Airway epithelial cell (primary cell): ENCODE results near the gene OR51V1. TPM values are rescaled to one million over a fixed set of nuclear protein-coding genes. Genes with fewer than 3 reads are reported as not detected.

Source experiments
- total RNA-seq: library from RNA; depleted of rRNA; stranded (reverse); fragments of >200 nt; gene quantifications from 2 replicates; pipeline ENCODE4 v1.2.3, GENCODE V29; 2015

The OR51V1 gene
- total RNA-seq = not detected in 2 replicates

GRCh38 chr11:5200582-5200981 is at the start of gene OR51V1:
TSS of gene OR51V1 (minus strand) at chr11:5200682. CDS start at chr11:5200682, 0 bp downstream.

GRCh38 chr11:5249807-5250396 is 49.4 kb upstream of the OR51V1 start, which contains the start of gene HBG1:
TSS of gene HBG1 (minus strand) at chr11:5249857. CDS start at chr11:5249804, 53 bp downstream.

DNA sequence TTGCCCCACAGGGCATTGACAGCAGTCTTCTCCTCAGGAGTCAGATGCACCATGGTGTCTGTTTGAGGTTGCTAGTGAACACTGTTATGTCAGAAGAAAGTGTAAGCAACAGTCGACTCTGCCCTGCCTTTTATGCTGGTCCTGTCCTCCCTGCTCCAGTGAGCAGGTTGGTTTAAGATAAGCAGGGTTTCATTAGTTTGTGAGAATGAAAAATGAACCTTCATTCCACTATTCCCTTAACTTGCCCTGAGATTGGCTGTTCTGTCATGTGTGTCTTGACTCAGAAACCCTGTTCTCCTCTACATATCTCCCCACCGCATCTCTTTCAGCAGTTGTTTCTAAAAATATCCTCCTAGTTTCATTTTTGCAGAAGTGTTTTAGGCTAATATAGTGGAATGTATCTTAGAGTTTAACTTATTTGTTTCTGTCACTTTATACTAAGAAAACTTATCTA is 33.9 kb upstream of the OR51V1 start, which contains the start of gene HBD:
HBD (minus strand) TSS at position 103 of the 454 bp plus-strand sequence; CDS start at position 53, 50 bp downstream.

GRCh38 chr11:5226732-5227310 is 26.3 kb upstream of the OR51V1 start, which contains the start of gene HBB:
TSS of gene HBB (minus strand) at chr11:5227071. CDS start at chr11:5227021, 50 bp downstream.

GRCh38 chr11:5154657-5155056 is 45.8 kb downstream of the OR51V1 start, which contains the start of gene OR52A1:
TSS of gene OR52A1 (minus strand) at chr11:5154757. CDS start at chr11:5152369, 2,388 bp downstream.

Other genes with a start within 250 kb of the OR51V1 start
- not detected in 2 replicates for gene OR51A2, start 245.0 kb downstream of the OR51V1 start, total RNA-seq
- gene OR51L1, start 205.8 kb downstream of the OR51V1 start, total RNA-seq = not detected in 2 replicates
- gene OR52J3, start 154.2 kb downstream of the OR51V1 start, total RNA-seq = not detected in 2 replicates
- gene OR52E2, start 141.1 kb downstream of the OR51V1 start, total RNA-seq = not detected in 2 replicates
- gene OR52E1, start 131.1 kb downstream of the OR51V1 start, total RNA-seq = not detected in 2 replicates
- not detected in 2 replicates for gene OR52A5, start 62.3 kb downstream of the OR51V1 start, total RNA-seq
- gene OR52A1, start 45.9 kb downstream of the OR51V1 start, total RNA-seq = not detected in 2 replicates
- gene HBB, start 26.4 kb upstream of the OR51V1 start, total RNA-seq = not detected in 2 replicates
- gene HBD, start 33.8 kb upstream of the OR51V1 start, total RNA-seq = not detected in 2 replicates
- gene HBG1, start 49.2 kb upstream of the OR51V1 start, total RNA-seq = not detected in 2 replicates
- gene HBG2, start 54.1 kb upstream of the OR51V1 start, total RNA-seq = not detected in 2 replicates
- not detected in 2 replicates for gene HBE1, start 69.3 kb upstream of the OR51V1 start, total RNA-seq
- not detected in 2 replicates for gene OR51B4, start 101.3 kb upstream of the OR51V1 start, total RNA-seq
- gene OR51B2, start 123.6 kb upstream of the OR51V1 start, total RNA-seq = not detected in 2 replicates
- not detected in 2 replicates for gene OR51B5, start 142.8 kb upstream of the OR51V1 start, total RNA-seq
- gene OR51B6, start 150.8 kb upstream of the OR51V1 start, total RNA-seq = not detected in 2 replicates
- not detected in 2 replicates for gene OR51M1, start 183.1 kb upstream of the OR51V1 start, total RNA-seq
- not detected in 2 replicates for gene OR51Q1, start 221.4 kb upstream of the OR51V1 start, total RNA-seq
- not detected in 2 replicates for gene OR51I1, start 240.8 kb upstream of the OR51V1 start, total RNA-seq
- not detected in 2 replicates for gene OR51I2, start 248.6 kb upstream of the OR51V1 start, total RNA-seq